ENCODE data around the gene PM20D1.
"Not testable (repeated sequence)": the region's sequence is repeated elsewhere in the genome, so short reads cannot be mapped to it uniquely, and the experiment has no call there.

The PM20D1 gene

DNA sequence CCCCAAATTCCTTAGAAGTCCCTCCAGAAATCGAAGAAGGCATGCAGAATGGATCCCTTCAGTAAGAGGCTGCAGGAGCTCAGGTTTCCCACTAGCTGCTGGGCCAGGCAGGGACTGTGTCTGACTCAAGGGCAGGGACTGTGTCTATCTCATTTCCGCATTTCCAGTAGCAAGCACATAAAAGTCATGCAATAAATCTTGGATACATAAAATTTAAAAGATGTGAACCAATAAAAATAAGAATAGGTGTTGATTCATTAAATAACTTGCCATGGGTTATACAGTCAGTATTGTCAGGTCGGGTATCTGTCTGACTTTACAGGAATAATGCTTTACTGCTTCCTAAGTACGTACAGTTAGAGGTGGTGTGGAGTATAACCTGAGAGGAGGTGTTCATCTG, 15.2 kb downstream of the PM20D1 start:
- H3K4me3 ChIP-seq (ENCODE audit: low read depth, low read length) = no peak overlapping the region
- TF ChIP-seq, protein P1, sequence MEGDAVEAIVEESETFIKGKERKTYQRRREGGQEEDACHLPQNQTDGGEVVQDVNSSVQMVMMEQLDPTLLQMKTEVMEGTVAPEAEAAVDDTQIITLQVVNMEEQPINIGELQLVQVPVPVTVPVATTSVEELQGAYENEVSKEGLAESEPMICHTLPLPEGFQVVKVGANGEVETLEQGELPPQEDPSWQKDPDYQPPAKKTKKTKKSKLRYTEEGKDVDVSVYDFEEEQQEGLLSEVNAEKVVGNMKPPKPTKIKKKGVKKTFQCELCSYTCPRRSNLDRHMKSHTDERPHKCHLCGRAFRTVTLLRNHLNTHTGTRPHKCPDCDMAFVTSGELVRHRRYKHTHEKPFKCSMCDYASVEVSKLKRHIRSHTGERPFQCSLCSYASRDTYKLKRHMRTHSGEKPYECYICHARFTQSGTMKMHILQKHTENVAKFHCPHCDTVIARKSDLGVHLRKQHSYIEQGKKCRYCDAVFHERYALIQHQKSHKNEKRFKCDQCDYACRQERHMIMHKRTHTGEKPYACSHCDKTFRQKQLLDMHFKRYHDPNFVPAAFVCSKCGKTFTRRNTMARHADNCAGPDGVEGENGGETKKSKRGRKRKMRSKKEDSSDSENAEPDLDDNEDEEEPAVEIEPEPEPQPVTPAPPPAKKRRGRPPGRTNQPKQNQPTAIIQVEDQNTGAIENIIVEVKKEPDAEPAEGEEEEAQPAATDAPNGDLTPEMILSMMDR (IDR thresholded peaks at IDR 0.05; ENCODE audit: low read depth, low read length) = no peak

DNA sequence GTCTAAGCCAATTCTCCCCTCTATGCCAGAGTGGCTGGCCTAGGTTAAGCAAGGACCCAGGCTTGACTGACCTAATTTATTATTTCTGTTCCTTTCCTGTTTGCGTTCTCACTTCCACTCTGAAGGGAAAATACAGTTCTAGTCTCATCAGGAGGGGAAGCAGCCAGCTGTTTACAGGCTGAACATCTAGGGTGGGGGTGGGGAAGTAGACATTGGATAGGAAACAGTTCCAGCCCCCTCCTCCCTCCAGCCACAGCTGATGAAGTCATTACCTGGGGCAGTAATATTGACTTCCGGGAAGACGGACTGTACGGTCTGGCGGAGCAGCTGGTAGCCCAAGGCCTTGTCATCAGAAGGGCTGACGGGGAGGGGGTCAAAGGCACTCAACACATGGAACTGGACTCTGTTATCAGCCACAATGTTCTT, 17.6 kb downstream of the PM20D1 start:
- TF ChIP-seq, protein P1 (IDR thresholded peaks at IDR 0.05; ENCODE audit: low read depth, low read length) = no peak
- H3K4me3 ChIP-seq (ENCODE audit: low read depth, low read length) = no peak overlapping the region

DNA sequence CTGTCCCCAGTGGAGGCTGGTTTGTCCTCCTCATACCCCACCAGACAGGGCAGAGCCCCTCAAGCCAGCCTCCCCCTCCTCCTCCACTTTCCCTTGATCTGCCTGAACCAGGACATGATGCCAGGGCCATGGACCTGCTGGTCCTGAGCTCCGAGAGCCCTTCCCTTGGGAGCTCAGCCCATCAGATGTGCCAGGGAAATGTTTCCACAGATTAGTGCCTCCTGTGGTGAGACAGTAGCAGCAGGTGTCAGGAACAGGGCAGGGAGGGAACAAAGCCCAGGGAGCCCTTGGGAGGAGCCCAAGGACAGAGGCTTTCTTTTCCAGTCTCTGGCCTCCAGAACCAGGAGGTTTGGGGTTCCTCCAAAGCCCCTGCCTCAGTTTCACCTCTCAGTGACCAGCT, 22.3 kb downstream of the PM20D1 start:
- no peak overlapping the region for H3K4me3 ChIP-seq (ENCODE audit: low read depth, low read length)
- TF ChIP-seq, protein P1 (IDR thresholded peaks at IDR 0.05; ENCODE audit: low read depth, low read length) = no peak

DNA sequence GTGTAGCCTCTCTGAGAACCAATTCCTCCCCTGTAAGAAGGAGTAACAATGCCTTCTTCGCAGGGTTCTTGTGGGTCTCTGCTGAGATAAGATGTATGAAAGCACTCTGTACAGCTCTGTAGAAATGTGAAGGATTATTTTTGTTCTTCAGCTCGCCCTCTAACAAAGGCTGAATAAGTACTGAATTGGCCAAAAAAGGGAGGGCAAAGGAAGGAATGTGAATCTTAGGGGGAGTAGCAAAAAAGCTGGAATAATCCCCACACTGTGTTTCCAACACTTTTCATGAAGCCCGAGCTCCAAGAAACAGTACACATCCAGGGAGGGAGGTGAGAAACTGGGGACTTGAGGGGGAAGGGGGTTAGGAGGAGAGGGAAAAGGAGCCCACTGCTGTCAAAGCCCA, 22.9 kb downstream of the PM20D1 start:
- TF ChIP-seq, protein P1 (IDR thresholded peaks at IDR 0.05; ENCODE audit: low read depth, low read length) = no peak
- H3K4me3 ChIP-seq (ENCODE audit: low read depth, low read length) = no peak overlapping the region

DNA sequence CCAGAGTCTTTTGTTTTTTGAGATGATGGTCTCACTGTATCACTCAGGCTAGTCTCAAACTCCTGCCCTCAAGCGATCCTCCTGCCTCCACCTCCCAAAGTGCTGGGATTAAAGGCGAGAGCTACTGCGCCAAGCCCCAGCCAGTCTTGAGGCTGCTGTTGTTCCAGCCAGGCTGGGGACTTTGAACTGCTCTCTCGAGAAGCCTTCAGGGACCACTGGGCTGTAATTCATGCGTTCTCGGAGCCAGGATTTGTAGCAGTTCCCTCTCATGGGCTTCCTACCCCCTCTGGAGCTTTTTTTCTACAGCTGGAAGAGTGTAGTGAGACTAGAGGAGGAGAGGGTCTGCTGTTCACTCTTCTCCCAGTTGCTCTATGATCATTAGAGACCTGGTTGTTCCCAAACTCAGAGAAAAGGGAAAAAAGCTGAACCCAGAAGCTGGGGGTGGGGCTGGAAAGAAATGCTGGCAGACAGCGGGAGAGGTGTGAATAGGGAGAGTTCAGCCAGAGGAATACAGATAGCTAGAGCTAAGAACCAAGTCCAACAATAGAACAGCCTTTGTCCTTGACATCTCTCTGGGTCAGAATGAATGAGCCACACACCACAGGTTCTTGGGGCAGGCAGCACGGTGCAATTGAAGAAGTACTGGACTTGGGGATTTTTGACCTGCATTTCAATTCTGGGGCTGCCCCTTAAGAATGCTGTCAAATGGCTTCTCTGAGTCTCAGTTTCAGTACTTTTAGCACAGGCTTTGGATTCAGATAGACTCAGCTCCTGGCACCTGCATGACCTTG, 23.7 kb downstream of the PM20D1 start:
- no peak overlapping the region for H3K4me3 ChIP-seq (ENCODE audit: low read depth, low read length)
- TF ChIP-seq, protein P1 (IDR thresholded peaks at IDR 0.05; ENCODE audit: low read depth, low read length) = no peak

DNA sequence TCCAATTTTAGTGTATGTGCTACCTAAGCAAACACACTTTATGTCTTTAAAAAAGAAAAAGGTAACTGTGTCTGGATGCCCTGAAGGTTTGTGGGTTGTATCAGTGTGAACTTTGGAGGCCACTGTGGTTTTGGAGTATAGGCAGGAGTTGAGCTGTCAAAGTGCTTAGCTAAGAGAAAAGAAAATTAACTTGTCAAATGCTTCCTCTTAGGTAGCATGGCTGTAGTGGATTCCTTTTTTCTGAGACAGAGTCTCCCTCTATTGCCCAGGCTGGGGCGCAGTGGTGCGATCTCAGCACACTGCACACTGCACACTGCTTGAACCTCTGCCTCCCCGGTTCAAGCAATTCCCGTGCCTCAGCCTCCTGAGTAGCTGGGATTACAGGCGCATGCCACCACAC, 25.8 kb downstream of the PM20D1 start:
- TF ChIP-seq, protein P1 (IDR thresholded peaks at IDR 0.05; ENCODE audit: low read depth, low read length) = no peak
- no peak overlapping the region for H3K4me3 ChIP-seq (ENCODE audit: low read depth, low read length)

DNA sequence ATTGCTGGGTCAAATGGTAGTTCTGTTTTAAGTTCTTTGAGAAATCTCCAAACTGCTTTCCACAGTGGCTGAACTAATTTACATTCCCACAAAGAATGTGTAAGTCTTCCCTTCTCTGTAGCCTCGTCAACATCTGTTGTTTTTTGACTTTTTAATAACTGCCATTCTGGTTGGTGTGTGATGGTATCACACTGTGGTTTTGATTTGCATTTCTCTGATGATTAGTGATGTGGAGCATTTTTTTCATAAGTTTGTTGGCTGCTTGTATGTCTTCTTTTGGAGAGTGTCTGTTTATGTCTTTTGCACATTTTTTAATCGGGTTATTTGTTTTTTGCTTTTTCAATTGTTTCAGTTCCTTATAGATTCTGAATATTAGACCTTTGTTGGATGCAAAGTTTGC, 26.7 kb downstream of the PM20D1 start:
- not testable (repeated sequence) for H3K4me3 ChIP-seq (ENCODE audit: low read depth, low read length)

DNA sequence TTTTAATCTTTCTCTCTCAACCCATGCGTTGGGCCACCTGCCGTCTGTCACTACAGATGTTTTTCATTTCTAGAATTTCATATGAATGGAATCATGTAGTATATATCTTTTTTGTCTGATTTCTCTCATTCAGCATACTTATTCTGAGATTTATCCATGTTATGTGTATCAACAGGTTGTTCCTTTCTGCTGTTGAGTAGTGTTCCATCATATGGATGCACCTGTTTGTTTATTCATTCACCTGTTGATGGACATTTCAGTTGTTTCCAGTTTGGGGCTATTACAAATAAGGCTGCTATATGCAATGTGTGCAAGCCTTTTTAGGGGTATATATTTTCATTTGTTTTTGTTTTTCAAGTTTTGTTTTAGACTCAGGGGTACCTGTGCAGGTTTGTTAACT, 27.5 kb downstream of the PM20D1 start:
- TF ChIP-seq, protein P1 (IDR thresholded peaks at IDR 0.05; ENCODE audit: low read depth, low read length) = no peak
- no peak overlapping the region for H3K4me3 ChIP-seq (ENCODE audit: low read depth, low read length)

All from WI38 (cell line).